EH (cell line): Measurements from ENCODE around the gene BSN.
A peak's percentile ranks its signal among the peaks of the same experiment; 100 is the strongest.

Source experiments
- DNase-seq: peaks from one replicate; pipeline ENCODE4 v3.0.0-alpha.2; 2015; ENCODE audit warnings: low read depth

Gene BSN

GRCh38 chr3:49699281-49699979, 145.2 kb downstream of the BSN start:
- DNase-seq = peak; percentile 48

DNA sequence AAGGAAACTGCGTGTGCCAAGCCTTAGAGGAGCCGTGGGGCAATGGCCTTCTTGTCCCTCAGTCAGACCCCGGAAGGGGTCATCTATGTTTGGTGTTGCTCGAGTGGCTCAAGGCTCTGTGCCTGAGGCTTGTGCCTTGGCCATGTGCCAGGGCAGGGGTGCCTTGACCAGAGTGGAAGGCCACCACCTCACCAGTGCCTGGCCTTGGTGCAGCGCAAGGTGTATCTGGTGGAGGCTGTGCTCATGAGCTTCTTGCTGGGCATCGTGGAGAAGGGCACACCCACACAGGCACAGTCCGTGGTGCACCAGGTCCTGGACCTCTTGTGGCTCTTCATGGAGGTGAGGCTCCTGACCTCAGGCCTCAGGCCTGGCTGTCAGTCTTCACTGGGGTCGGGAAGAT, 145.7 kb downstream of the BSN start:
- no peak for DNase-seq

DNA sequence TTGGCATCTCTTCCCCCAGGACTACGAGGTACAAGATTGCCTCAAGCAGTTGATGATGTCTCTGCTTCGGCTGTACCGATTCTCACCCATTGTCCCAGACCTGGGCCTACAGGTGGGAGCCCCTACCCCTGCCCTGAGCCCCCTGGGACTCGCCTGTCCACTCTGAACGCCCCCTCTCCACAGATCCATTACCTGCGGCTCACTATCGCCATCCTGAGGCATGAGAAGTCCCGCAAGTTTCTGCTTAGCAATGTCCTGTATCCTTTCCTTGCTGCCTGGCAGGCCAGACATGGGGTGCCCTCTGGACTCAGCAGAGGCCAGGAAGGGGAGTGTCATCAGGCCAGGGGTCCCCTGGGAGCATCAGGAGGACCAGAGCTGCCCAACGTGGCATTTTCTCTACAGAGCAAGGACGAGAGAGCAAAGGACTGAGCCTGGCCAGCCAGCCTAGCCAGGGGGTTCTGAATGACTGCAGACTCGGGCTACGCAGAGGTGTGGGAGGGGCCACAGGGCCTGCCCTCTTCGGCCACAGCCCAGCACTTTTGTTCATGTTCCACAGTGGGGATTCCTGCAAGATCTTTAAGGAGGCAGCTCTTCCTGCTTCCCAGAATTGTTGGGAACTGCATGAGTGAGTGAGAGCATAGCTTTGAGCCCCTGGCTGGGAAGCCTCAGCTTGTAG, 146.3 kb downstream of the BSN start:
- DNase-seq = no peak

- no peak for DNase-seq
Measured at GRCh38 chr3:49701388-49702077, 147.3 kb downstream of the BSN start.

DNA sequence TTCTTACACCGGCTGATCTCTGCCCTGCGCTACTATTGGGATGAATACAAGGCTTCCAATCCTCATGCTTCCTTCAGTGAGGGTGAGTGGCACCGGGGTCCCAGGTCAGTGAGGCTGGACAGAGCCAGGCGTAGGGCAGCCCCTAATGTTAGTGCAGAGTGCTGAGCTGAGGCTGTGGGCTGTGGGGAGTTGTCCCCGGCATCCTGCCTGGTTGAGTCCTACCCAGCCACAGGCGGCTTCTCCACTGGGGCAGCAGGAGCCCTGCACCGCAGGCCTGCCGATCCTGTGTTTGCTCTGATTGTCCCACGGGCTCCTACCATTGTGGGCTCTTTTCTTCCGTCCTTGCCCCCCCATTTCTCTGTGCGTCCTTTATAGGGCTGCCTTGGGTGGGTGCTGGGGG, 148.4 kb downstream of the BSN start:
- DNase-seq = no peak

DNA sequence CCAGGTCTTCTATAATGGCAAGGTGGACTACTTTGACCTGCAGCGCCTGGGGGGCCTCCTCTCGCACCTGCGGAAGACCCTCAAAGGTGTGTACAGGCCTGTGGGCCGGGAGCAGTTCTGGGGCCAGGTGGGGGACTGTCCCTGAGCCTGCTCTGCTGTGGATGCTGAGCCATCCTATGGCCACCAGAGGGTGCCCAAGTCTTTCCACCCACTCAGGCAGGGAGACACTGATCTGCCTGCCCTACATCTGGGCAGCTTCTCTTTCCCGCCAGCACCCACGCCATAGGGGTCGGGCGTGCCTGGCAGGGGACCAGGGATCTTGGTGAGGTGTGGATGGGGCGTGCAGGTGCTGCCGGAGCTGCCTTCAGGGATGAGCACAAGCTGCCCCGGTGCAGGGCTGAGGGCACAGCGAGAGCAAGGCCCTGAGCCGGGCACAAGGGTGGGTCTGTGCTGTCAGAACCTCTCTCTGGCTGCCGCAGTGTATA, 149.2 kb downstream of the BSN start:
- peak; percentile 75 for DNase-seq

- DNase-seq = no peak
Measured at GRCh38 chr3:49703956-49704355, 149.7 kb downstream of the BSN start.

DNA sequence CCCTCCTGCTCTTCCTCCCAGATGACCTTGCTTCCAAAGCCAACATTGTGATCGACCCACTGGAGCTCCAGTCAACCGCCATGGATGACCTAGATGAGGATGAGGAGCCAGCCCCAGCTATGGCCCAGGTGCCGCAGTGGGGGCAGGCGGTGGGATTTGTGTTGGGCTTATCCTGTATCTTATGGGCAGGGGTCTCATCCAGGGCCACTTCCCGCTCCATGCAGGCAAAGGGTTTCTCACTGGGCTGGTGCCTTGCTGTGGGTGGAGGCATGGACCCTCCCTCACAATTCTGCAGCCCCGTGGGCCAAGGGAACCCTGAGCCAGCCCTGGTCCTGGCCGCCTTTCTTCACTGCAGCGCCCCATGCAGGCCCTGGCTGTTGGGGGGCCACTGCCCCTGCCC, 150.4 kb downstream of the BSN start:
- DNase-seq = no peak

GRCh38 chr3:49705390-49705960, 151.2 kb downstream of the BSN start:
- DNase-seq = no peak

- no peak for DNase-seq
Measured at GRCh38 chr3:49706456-49707112, 152.3 kb downstream of the BSN start.

GRCh38 chr3:49707113-49707480, 152.8 kb downstream of the BSN start:
- peak; percentile 39 for DNase-seq

GRCh38 chr3:49709852-49710251, 155.6 kb downstream of the BSN start:
- no peak for DNase-seq

DNA sequence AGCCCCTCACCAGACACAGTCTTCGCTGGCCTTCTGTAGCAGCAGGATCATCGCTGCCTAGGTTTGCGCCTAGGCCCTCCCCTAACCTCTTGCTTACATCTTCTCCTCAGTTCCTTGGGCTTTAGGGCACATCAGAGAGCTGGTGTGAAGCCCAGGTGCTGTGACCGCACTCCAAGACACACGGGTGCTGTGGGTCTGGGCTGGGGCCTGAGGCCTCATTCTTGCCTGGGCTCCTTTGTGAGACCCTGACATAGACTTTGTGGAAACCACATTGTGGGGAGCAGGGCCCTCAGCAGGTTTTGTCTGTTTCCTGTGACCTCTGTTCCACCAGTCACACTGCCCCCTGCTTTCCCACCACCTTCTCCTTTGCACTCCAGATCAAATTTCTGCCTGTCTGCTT, 157.2 kb downstream of the BSN start:
- no peak for DNase-seq

DNA sequence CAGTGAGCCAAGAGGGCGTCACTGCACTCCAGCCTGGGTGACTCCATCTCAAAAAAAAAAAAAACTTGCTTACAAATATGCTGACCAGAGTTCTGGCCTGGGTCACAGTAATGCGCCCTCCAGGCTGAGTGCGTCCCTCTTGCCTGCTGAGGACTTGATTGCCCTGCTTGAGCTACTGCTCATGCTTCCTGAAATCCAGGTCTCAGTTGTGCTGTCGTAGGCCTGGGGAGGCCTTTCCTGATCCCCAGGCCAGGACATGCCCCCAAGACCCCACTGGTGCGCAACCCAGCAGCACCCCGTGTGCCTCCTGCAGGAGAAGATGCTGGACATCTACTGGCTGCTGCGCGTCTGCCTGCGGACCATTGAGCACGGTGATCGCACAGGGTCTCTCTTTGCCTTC, 157.9 kb downstream of the BSN start:
- DNase-seq = no peak

GRCh38 chr3:49712631-49713317, 158.5 kb downstream of the BSN start:
- no peak for DNase-seq

- no peak for DNase-seq
Measured at GRCh38 chr3:49713336-49714105, 159.2 kb downstream of the BSN start.

DNA sequence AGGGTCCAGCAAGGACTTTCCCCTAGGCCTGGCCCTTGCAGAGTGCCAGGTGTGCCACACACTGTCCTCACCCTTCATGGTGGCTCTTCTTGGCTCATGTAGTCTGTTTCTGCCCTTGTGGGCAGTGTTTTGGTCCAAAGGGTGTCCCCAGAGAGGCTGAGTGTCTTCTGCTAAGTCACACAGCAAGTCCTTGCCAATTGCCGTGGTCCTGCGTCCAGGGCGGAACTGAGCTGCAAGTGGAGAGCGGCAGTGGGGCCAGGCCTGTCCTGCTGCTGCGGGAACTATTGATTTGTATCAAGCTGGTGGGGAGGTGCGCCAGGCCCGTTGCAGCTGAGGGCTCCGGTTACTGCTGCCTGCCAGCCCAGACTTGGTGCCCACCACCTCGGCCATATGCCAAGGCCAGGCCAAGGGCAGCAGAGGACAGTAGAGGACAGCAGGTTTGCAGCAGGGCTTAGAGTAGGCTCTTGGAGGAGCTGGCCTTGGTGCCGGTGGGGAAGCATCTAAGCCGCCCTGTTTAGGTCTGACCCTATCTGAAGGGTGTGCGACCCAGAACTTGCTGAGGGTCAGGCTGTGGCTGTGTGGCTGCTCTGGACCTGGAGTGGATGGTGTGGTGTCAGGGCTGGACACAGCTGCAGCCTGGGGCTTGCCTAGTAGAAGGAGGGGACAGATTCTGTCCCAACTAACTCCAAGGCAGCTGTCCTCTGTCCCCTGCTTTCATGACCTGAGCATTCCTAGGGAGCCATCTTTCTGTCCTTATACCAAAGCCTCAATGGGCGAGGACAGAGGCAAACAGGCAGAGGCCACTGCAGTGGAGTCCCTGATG, 160.7 kb downstream of the BSN start:
- DNase-seq = no peak

GRCh38 chr3:49715611-49716121, 161.4 kb downstream of the BSN start:
- DNase-seq = no peak

GRCh38 chr3:49716169-49716568, 161.9 kb downstream of the BSN start:
- no peak for DNase-seq

GRCh38 chr3:49716691-49717210, 162.5 kb downstream of the BSN start:
- DNase-seq = no peak
